GM19468 (cell line): ENCODE results near the gene MEGF6.

Experiments used
- ATAC-seq: cut with Tn5 transposase; IDR thresholded peaks from one replicate; pipeline ENCODE4 v1.9.1; 2021; ENCODE audit warnings: mild to moderate bottlenecking, moderate library complexity, moderate number of reproducible peaks; ENCODE audit not compliant: unreplicated experiment; ENCODE audit errors: extremely low read depth

MEGF6 gene

DNA sequence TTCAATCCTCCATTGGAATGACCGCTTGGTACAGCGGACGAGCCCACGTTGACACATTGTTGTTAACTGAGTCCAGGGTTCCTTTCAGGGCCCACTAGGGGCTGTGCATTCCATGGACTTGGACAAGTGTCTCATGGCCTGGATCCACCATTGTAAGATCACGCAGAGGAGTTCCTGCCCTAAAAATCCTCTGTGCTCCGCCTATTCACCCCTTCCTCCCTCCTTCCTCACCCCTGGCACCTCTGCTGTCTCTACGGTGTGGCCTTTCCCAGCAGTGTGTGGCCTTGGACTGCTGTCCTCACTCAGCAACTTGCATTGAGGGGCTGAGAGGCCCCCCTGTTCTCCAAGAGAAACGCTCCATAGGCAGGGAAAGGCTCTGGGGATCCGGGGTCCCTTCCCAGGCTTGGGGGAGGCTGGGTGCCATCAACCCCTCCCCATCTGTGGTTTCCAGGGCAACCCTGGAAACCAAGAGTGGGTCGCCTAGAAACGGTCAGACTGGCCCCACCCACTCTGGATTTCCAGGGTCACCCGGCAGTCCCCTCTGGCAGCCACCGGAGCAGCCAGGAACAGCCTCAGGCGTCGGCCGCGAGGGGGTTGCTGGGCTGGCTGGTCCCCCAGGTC lies 50.9 kb downstream of the MEGF6 start:
- ATAC-seq: no peak

DNA sequence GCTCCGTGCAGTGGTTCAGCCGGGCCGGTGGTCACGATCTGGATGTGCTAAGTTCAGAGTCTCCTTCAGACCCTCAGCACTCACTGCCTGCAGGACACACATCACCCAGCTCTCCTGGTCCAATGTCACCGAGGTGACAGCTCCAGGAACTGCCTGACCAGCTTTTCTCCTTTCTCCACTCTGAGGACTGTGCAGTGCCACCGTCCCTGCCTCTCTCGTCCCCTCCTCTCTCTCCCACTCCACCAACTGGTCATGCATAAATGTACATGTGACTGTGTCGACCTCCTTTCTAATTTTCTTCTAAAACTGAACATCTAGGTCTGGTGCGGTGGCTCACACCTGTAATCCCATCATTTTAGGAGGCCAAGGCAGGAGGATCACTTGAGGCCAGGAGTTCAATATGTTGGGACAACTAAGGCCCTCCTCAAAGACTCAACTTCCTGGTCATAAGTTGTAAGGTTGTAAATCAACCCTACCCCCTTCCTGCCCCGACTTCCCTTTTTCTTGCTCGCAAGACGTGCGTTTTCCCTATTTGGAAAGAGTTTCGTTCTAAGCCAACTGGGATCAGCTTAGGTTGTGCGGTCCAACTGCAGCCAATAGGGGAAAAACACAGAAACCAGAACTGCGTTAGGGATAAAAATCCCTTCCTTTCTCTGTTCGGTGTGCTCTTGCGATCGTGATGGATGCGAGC lies 53.1 kb downstream of the MEGF6 start:
- no peak for ATAC-seq

DNA sequence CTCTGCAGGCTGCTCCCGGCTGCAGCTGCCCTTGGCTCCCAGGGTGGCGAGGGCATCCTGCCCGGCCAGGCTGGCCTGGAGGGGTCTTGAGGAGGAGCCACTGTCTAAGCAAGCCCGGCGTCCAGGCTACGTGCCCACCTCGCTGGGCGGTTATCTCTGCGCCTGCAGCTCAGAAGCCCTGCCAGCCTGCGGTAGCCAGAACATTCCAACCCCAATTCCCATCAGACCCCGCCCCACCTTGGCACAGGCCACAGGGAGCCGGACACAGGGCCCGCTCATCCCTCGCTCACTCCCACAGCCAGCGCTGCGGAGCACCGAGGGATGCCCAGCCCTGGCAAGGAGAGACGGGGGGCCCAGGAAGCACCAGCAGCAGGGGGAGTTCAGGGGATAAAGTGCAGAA lies 53.9 kb downstream of the MEGF6 start:
- ATAC-seq: no peak

DNA sequence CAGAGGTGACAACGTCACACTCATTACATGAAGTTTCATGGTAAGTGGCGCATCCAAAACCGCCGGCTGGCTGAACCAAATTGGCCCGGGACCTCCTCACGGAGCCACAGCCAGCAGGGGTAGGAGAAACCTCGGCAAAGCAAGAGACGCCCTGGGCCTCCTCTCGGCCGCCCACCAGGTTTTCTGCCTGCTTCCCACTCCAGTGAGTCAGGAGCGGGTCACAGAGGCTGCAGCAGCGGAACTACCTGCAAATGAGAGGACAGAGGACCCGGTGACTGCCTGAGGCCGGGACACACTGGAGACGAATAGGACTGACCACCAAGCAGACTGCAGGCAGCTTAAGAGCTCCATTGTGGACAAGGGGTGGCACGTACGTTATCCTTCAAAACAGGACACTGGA lies 55.0 kb downstream of the MEGF6 start:
- no peak for ATAC-seq

DNA sequence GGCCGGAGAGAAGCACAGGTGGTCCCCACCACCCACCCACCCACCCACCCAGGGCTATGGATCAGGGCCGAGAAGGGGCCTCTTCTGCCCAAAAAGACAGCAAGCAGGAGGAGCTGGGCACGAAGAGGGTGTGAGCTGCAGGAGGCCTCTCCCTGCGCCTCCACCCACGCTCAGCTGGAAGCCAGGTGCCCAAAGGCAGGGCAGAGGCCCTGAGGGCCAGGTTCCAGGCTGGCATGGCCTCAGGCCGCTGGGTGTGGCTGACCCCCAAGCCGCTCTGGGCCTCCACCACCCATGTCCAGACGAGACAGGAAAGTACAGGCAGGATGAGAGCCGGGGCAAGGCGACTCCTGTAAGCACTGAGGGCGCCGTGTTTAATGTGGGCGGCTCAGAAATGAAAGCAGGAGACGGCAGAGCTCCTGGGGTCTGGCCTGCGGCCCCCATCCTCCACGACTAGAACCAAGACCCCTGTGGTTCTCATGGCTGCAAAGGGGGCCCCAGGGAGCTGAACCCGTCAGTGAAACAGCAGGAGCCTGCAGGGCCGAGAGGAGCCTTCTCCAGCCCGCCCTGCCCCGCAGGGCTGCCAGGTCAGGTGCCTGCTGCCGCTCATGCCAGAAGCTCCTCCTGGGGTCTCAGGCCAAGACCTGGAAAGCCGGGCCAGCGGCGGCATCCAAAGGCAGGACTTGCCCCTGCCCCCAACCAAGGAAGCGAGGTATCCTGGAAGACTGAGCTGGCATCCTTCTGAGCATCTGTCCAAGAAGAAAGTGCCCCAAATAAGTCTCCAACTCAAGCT lies 56.0 kb downstream of the MEGF6 start:
- ATAC-seq: no peak

DNA sequence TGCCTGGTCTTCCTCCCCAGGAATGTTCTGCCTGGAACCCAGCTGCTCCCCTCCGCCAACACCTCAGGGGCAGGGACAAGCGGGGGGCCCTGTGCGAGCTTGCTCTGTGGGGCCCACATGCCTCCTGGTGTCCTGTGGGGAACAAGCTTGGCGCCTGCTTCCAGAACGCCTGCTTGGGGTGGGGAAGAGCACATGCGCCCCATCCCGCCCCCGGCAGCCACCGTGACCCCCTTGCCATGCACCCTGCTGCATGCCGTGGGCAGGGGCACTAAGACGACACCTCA lies 57.4 kb downstream of the MEGF6 start:
- no peak for ATAC-seq

DNA sequence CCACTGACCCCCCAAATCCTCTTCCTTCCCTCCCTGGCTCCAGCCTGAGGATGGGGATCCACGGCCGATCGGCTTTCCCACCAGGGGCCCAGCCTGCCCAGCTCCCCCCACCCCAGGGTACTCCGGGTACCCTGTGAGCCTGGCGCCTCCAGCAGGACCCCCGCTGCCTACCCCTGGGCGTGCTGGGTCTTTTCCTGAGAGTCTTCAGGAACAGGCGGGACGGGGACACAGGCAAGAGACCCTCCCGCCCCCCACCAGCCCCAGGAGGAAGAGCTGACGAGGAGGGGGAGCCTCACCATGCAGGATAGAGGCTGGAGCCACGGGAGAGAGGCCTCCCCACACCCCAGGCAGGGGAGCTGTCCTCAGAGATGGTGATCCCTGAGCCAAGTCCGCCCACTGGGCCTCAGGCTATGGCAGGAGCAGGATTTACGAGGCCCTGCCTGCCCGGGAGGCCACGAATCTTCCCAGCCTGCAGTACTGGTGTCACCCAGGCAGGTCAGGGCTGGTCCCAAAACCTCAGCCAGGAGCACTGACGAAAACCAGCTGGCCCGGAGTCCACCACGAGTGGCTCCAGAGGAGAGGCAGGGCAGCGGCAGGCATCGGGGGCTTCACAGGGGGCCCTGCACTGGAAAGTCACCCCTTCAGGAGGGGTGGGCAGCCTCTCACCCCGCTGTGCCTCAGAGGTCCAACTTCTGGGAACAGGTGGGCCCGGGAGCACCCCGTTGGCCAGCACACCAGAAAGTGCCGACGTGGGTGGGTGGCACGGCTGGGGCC lies 58.0 kb downstream of the MEGF6 start:
- no peak for ATAC-seq

DNA sequence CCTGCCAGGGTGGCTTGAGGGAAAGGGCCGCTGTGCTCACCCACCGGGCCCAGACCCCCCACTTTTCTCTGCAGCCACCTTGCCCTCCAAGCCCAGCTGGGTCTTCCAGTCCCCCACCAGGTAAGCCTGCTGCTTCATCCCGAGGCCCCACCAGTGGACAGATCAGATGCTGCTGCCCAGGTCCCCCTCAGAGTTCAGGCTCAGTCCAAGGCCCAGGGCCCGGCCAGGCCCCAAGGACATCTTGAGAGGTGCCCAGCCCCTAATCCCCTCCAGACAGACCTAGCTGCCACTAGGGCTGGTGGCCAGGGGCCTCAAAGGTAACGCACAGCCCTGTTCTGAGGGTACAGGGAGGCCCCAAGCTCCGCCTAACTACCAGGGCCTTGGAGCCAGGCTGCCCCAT lies 58.6 kb downstream of the MEGF6 start:
- ATAC-seq: no peak

DNA sequence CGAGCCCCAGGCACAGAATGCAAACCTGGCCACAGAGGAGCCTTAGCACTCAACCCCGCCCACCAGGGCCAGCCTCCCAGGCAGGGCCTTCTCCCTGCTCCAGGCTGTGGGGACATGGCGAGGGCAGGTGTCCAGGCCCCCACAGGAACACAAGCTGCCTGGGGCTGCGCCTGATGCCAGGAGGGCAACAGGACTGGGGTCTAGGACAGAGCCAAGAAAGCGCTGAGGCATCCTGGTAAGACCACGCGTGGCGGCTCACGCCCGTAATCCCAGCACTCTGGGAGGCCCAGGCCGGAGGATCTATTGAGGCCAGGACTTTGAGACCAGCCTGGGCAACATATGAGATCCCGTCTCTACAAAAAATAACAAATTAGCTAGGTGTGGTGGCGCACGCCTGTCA lies 59.1 kb downstream of the MEGF6 start:
- ATAC-seq: no peak

DNA sequence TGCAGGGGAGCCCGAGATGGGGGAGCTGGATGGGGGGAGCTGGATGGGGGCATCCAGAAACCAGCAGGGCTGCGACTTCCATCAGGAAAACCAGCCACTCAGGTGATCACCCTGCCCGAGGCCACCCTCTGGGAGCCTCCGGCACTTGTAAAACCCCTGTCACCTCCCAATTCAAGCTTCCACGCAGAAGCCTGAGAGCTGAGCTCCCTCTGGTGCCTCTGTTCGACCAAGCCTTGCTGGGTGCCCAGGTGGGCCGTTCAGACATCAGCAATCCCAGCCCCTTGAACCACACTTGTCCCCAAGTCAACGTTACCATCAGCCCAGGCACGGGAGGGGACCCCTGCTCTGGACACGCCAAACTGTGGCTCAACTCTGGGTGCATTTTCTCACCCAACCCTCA lies 59.6 kb downstream of the MEGF6 start:
- no peak for ATAC-seq

DNA sequence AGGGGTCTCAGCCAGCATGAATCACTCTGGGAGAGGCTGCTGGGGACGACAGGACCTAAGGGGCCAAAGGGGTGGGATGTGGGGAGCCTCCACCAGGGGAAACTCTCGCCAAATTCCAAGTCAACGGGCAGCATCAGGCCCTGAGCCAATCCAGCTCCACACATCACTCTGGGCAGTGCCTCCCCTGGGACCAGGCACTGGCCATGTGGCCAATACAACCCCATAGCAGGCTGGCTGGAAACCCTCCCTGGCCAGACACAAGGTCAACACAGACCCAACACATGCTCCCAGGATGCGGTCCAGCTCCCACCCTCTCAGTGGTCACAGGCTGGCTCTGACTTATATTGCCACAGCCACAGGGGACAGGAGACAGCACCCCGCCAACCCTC lies 60.0 kb downstream of the MEGF6 start:
- ATAC-seq: no peak

DNA sequence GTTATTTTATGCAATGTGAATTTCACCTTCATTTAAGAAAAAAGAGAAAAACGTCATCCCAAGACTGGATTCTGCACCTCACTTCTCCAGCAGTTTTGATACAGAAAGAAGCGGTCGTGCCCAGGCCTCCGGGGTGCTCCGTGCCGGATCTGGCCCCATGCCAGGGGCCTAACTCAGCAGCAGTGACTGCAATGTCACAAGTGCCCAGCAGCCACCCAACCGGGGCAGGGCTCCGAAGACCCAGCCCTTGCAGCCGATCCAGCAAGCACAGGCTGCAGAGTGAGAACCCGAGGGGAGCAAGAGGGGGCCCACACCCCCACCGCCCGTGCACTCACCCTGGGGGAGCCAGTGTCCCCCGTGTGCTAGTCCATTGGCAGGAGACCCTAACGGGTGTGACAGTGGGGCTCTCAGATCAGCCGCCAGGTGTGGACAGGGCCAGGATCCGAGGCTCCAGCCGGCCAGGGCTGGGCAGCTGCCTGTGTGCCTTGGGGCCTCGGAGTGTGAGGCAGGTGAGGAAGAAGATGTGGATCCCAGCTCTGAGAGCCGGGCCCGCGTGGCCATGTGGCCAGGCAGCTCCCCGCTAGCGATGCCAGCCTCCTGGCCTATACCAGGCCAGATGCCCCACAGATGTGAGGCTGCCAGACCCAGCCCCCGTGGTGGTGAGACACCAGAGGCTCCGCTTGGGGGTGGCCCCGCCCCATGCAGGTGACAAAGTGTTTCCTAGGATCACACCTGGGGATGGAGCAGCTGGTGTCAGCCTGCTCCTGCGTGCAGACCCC lies 60.6 kb downstream of the MEGF6 start:
- no peak for ATAC-seq

DNA sequence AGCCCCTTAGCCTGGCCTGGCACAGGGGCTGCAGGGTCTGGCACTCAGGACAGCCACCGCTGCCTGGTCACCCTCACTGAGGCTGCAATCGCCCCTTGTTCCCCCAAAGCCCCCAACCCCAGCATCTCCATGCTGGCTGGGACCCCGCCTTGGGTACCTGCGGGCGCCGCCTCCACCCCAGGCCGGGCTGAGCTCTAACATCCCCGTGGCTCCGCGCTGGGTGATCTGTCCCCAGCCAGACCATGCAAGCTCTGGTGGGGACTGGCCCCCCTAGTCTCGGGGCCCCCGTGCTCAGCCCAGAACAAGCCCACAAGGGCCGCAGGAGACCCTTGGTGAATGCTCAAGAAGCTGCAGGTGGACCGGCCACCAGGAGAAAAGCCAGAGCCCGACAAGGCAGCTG lies 62.4 kb downstream of the MEGF6 start:
- no peak for ATAC-seq

DNA sequence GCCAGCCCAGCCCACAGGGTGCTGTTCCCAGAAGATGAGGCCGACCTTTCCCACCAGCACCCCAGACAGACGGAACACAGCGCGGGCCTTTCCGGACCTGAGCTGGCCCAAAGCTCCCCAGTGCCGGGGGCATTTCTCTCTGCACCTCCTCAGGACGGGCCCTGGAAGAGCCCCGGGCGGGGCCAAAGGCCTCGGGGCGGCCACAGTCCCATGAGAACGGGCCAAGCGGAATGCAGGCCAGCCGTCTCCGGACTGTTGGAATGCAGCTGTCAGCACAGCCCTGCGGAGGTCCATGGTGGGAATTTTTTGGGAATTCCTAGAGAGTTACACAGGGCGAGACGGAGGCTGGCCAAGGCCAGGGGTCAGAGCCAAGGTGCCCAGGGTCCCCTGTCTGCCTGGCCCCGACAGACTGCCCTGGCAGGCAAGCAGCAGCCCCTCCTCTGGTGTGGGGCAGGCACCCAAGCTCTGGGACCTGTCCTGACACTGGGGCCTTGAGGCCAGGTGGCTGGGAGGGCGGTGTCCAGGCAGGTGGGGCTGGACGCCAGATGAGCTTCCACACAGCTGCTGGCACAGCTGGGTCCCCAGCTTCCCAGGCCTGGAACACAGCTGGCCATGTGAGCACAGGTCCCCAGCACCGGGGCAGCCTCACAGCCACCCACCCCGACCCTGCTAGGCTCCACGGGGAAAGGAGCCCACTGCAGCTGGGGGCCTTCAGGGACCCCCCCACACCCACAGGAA lies 63.0 kb downstream of the MEGF6 start:
- no peak for ATAC-seq

DNA sequence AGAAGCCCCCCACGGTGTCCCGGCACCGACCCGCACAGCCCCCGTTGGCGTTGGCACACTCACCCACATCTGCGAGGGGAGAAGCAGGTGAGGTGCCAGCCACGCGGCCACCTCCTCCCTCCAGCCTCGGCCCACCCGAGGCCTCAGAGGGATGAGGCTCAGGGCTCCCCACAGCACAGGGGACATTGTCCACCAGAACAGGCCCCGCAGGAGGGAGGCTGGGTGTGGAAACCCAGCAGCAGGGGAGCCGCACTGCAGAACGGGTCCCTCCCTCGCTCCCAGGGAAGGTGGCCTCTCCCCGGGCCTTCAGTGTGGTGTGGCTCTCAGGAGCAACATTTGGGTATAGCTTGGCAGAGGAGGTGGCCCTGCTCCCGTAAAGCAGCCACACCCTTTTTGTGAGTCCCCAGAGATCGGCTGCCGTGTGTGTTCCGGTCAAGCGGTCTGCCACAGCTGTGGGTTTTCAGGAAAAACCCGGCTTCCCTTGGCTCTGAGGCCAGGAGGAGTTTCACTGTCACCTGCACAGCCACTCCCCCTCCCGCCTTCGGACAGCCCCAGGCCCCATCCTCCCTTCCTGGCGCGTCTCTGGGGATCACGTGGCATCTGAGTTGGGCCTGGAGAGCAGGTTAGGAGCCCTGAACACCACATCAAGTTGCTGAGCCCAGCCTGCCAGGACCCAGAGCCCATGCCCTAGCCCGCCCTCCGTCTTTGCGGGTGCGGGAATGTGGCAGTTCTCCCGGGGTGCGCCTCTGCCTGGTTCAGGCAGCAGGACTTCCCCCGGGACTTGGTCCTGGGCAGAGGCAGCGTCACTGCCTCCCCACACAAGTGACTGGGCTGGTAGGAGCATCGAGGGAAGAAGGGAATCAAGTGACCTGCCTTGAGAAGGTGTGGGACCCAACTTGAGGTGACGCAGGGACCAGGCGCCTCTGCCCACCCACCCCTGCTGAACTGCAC lies 64.0 kb downstream of the MEGF6 start:
- ATAC-seq: no peak

DNA sequence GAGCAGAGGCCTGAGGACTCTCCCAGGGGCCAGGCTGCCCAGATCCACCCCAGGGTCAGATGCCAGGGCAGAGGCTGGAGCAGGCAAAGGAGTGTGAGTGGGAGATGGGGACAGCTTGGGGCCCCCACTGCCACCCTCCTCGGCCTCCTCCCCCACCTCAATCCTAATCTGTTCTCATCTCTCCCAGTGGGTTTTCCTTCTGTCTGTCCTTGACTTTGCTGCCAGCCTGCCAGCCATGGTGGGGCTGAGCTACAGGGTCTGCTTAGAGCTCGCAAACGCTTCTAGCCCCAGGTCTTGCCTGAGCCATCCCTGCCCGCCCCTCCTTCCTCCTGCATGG lies 65.3 kb downstream of the MEGF6 start:
- ATAC-seq: no peak

DNA sequence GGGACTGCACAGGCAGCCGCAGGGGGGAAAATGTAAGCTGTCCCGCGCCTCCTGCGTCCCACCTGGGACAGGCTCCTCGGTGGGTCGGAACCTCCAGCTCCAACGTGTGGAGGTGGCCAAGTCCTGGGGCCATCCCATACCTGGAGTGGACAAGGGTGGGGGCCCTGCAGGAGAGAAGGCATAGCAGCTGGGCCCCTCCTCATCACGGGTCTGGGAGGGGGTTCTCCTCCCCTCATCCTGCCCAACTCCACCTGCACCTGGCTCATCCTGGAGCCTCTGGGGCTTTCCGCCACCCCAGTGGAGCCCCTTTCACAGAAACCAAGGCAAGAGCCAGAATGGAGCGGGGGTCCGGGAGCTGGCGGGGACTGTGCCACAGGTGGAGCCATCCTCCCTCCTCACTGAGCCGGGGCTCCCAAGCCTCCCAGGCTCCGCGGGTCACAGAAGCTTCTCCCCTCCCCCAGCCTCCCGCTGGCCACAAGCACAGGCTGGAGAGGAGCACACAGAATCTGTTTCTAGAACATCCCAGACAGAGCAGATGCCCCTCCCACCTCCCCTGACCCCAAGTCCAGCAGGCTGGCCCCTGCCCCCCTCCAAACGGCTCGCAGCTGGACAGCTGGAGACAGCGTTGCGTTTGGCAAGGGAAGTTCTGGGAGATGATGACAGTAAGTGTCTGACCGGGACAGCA lies 65.8 kb downstream of the MEGF6 start:
- no peak for ATAC-seq
